ENCODE data around the gene NUTM1.
A peak's percentile ranks its signal among the peaks of the same experiment; 100 is the strongest.

Gene NUTM1

DNA sequence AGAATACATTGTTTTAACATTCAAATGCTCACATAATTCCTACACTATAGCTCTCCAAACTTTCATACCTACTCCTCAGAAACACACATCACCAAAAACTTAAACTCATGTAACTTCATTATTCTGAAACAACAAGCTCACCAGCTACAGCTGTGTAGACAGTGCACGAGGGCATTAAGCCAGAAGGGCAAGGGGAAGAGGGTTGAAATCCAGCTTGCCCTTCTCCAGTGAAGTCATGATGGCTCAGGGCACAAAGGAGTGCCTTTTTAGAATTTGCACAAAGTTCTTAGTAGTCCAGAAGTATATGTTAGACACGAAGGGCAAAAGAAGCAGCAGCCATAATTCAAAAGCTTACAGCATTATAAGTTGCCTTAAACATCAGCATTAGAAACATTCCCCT, 14.1 kb upstream of the NUTM1 start:
- Mint-ChIP-seq H3K9me3 (no peaks in the 10 kb centered on the region), H3K27me3 (no peaks in the 10 kb centered on the region), H3K27ac (no peak overlapping the region), H3K4me1 (ENCODE audit: low read depth) (peaks cover 27% of the 10 kb centered on the region), H3K4me3 (no peak overlapping the region), H3K36me3 (ENCODE audit: low read depth) (peaks cover 6% of the 10 kb centered on the region)
- intact Hi-C loops (cut with micrococcal nuclease) = no loop called here

DNA sequence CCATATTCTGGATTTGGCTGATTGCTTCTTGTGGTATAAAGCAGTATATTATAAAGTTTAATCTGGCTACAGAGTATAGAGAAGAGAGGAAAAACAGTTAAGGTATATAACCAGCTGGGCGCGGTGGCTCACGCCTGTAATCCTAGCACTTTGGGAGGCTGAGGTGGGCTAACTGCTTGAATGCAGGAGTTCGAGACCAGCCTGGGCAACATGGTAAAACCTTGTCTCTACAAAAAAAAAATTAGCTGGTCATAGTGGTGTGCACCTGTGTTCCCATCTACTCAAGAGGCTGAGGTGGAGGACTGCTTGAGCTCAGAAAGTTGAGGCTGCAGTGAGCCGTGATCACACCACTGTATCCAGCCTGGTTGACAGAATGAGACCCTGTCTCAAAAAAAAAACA, 12.8 kb upstream of the NUTM1 start:
- intact Hi-C loops (cut with micrococcal nuclease) = loop anchor here (10.0 kb wide), 1 partner anchor 1175 kb away; no protein-coding TSS in a partner anchor
- Mint-ChIP-seq H3K36me3 (ENCODE audit: low read depth) (peaks cover 6% of the 10 kb centered on the region), H3K4me1 (ENCODE audit: low read depth) (peaks cover 32% of the 10 kb centered on the region), H3K9me3 (no peaks in the 10 kb centered on the region), H3K4me3 (no peak overlapping the region), H3K27ac (no peak overlapping the region), H3K27me3 (no peaks in the 10 kb centered on the region)

DNA sequence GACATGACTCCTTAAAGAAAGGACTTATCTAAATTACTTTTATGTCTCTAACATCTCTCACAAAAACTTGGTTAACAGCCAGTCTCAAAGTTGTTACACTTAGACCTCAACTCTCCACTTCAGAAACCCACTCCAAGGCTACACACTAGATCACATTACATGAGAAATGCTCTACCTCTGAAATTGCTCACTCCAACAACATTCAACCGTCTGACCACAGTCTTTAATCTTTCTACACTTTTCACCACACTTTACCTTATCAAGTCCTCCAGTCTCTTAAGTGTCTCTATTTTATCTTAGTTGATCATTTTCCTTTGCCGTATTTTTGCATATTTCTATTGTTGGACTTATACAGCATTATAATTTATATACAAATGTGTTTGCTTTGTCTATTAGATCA, 11.3 kb upstream of the NUTM1 start:
- intact Hi-C loops (cut with micrococcal nuclease) = loop anchor here (10.0 kb wide), 1 partner anchor 1177 kb away; no protein-coding TSS in a partner anchor
- H3K9me3 Mint-ChIP-seq = no peaks in the 10 kb centered on the region
- H3K4me1 Mint-ChIP-seq (ENCODE audit: low read depth) = peaks cover 47% of the 10 kb centered on the region
- no peak overlapping the region for H3K4me3 Mint-ChIP-seq
- H3K27ac Mint-ChIP-seq = no peak overlapping the region
- H3K36me3 Mint-ChIP-seq (ENCODE audit: low read depth) = peaks cover 6% of the 10 kb centered on the region
- no peaks in the 10 kb centered on the region for H3K27me3 Mint-ChIP-seq

DNA sequence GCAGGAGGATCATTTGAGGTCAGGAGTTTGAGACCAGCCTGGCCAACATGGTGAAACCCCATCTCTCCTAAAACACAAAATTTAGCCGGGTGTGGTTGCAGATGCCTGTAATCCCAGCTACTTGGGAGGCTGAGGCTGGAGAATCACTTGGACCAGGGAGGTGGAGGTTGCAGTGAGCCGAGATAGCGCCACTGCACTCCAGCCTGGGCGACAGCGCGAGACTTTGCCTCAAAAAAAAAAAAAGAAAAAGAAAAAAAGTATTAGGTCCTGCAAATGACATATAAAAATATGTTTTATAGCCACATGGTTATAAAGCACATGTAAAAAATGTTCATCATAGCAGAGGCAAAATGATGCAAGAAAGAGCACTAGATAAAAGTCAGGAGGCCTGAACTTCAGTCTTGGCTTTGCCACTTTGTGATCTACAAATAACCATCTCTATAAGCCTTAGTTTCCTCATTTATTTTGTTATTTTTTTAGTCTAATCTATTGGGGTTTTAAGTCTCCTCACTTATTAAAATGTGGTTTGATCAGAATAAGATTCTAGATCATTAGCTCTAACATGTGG, 10.5 kb upstream of the NUTM1 start:
- Mint-ChIP-seq H3K36me3 (ENCODE audit: low read depth) (peaks cover 14% of the 10 kb centered on the region), H3K4me3 (no peak overlapping the region), H3K9me3 (no peaks in the 10 kb centered on the region), H3K27me3 (no peaks in the 10 kb centered on the region), H3K27ac (peak overlapping the region; percentile 90), H3K4me1 (ENCODE audit: low read depth) (peaks cover 51% of the 10 kb centered on the region)
- intact Hi-C loops (cut with micrococcal nuclease) = loop anchor here (10.0 kb wide), 1 partner anchor 1178 kb away; no protein-coding TSS in a partner anchor

DNA sequence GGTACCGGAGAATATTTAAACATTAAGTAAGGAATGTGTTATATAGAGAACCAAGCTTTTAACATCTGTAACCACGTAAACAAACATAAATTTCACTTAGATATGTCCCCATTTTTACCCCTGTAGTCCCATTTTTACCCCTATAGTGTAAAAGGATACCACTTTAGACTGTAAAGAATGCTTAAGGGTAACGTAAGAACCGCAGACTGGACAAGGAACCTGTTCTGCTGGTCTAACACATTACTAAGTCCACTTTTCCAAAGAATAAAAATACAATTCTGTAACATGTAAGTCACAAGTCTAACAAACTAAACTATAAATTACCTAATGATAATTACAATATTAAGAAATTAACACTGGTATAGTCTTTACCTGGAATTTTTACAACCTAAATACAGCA, 8.4 kb upstream of the NUTM1 start:
- peaks cover 14% of the 10 kb centered on the region for H3K36me3 Mint-ChIP-seq (ENCODE audit: low read depth)
- H3K4me3 Mint-ChIP-seq = no peak overlapping the region
- peak overlapping the region; percentile 90 for H3K27ac Mint-ChIP-seq
- H3K27me3 Mint-ChIP-seq = no peaks in the 10 kb centered on the region
- no peaks in the 10 kb centered on the region for H3K9me3 Mint-ChIP-seq
- peaks cover 45% of the 10 kb centered on the region for H3K4me1 Mint-ChIP-seq (ENCODE audit: low read depth)
- intact Hi-C loops (cut with micrococcal nuclease) = loop anchor here (2.0 to 10.0 kb wide), 4 partner anchors 16 to 1180 kb away; partner anchors contain the start of genes EMC4, EMC7 and PGBD4

DNA sequence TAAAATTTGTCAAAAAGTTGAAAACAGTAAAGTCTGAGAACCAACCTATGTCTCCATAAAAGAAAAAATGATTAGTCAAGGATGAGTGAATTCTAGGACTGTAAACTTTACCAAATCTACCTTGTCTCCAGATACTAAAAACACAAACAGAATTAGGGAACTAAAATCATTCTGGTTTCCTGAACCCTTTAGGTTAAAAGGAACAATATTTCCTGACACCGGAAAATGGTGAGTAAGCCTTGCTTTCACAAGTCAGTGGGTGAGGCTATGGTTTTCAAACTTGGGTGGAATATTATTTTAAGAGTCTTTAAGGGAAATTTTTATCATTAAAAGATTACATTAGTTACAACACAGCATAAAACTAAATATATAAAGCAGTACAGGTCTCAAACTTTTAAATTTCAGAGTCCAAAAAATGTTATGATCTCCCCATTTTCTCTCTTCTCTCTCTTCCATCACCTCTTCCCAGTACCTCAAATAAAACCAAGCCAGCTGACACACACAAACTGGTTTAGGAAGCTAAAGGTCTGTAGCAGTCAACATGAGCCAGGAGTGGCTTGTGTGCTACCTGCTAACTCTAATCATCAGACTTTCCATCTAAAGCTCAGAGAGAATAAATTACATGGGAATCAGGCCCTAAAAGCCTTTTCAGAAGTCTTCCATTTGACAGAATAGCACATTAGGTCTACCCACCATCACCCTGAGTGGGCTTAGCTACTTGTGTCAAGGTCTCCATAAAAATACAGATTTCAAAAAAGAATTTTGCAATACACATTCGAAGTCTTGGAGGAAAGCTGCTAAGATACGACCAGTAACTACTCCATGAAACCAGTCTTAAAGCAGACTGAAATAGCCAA, 7.7 kb upstream of the NUTM1 start:
- H3K36me3 Mint-ChIP-seq (ENCODE audit: low read depth) = peaks cover 16% of the 10 kb centered on the region
- intact Hi-C loops (cut with micrococcal nuclease) = loop anchor here (2.0 to 10.0 kb wide), 4 partner anchors 17 to 1181 kb away; partner anchors contain the start of genes EMC4, EMC7 and PGBD4
- no peaks in the 10 kb centered on the region for H3K27me3 Mint-ChIP-seq
- peaks cover 44% of the 10 kb centered on the region for H3K4me1 Mint-ChIP-seq (ENCODE audit: low read depth)
- peak overlapping the region; percentile 90 for H3K27ac Mint-ChIP-seq
- H3K9me3 Mint-ChIP-seq = no peaks in the 10 kb centered on the region
- H3K4me3 Mint-ChIP-seq = peak overlapping the region; percentile 95

DNA sequence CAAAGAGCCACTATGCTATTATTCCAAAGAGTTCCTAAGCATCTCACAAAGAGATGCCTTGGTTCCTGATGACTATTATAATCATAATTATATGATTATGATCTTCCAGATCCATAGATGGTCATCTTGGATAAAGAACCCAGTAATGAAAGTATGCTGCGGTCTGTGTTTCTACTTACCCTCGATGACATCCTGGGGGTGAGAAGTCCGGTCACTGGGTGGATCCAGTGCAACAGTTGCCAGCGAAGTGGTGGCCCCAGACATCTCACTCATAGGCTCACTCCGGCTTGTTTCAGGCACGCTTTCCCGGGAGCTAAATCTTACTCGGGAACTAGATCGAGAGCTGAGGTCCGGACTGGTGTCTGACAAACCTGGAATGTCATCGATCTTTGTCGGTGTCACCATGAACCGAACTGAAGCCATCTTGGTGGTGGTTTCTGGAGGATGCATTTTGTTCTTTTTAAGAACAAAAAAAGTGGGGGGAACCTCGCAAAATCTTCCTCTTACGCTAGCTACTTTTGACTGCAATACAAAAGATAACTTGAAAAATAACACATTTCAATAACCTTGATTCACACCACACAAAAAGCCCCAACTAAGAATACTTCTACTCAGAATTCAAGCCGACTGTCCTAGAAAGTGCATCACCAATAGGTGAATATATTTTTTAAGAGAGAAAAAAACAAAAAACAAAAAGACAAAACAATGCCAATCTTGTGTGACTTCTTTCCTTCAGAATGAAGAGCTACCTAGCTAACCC, 6.7 kb upstream of the NUTM1 start:
- no peaks in the 10 kb centered on the region for H3K9me3 Mint-ChIP-seq
- peak overlapping the region; percentile 95 for H3K4me3 Mint-ChIP-seq
- H3K36me3 Mint-ChIP-seq (ENCODE audit: low read depth) = peaks cover 25% of the 10 kb centered on the region
- intact Hi-C loops (cut with micrococcal nuclease) = loop anchor here (5.0 to 10.0 kb wide), 3 partner anchors 109 to 1182 kb away; partner anchors contain the start of genes EMC4, EMC7 and PGBD4
- peaks cover 49% of the 10 kb centered on the region for H3K4me1 Mint-ChIP-seq (ENCODE audit: low read depth)
- peak overlapping the region; percentile 90 for H3K27ac Mint-ChIP-seq
- no peaks in the 10 kb centered on the region for H3K27me3 Mint-ChIP-seq

DNA sequence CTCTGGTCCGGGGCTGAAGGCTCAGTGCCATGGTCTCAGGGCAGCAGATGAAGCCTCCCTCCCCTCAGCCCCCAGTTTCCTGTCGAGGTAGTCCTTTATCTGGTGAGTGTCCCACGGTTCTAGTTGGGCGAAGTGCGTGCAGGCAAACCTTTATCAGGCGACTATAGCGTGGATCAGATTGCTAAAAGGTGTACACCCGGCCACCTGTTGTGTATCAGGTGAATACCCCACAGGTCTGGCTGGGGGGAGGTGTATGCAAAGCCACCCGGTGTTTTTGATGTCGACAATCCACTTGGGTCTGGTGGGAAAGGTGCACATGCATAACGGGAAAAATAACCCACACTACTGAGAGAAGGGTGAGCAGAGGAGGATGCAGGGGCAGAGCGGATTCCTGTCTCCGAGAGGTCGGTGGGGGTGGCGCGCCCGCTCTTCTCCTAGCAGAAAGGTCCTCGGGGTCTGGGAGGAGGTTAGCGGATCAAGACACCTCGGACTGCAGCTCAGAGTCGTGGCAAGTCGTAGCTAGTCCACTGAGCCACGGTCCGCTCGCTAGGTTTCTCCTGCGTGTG, 6.0 kb upstream of the NUTM1 start:
- intact Hi-C loops (cut with micrococcal nuclease) = loop anchor here (5.0 to 10.0 kb wide), 3 partner anchors 110 to 1182 kb away; partner anchors contain the start of genes EMC4, EMC7 and PGBD4
- Mint-ChIP-seq H3K27ac (peak overlapping the region; percentile 90), H3K4me3 (peak overlapping the region; percentile 95), H3K9me3 (no peaks in the 10 kb centered on the region), H3K36me3 (ENCODE audit: low read depth) (peaks cover 32% of the 10 kb centered on the region), H3K27me3 (no peaks in the 10 kb centered on the region), H3K4me1 (ENCODE audit: low read depth) (peaks cover 50% of the 10 kb centered on the region)

DNA sequence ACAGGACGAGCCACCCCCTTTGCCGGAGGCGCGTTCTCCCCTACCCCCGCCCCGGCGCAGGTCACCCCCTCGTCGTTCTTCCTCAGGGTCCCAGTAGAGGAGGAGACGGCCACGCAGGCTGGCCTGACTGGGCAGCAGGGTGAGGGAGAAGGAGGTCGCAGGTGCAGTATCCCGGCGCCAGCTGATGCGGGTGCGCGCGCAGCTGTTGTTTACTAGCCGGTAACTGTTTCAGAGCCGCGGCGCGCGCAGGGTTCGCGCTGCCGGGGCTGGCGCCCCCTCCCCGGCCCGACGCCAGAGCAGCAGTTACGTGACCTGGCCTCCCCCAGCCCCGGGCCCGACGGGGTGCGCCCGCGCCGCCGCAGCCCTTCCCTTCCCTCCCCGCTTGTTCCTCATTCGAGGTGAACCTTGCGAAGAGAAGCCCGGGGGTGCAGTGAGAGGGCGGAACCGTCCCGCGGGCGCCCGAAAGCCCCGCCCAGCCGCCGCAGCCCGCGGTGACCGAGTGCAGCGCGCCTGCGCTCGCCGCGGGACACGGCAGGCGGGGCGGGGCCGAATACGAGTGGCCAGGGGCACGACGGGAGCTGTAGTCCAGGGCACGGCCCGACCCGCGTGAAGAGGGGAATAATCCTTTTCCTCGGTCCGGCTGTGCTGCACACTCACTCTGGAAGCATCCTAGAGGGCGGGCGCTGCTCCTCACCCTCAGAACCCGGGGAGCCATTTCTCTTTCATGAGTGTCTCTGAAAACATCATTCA, 5.4 kb upstream of the NUTM1 start, which contains the start of gene SLC12A6:
Gene SLC12A6, minus strand, starts transcription at position 225 of the 750 bp plus-strand sequence. CDS start 1,101 bp downstream, outside the sequence.
- Mint-ChIP-seq H3K4me3 (peak within 1 kb of the TSS; percentile 95), H3K4me1 (ENCODE audit: low read depth) (peaks cover 51% of the 10 kb centered on the region)

DNA sequence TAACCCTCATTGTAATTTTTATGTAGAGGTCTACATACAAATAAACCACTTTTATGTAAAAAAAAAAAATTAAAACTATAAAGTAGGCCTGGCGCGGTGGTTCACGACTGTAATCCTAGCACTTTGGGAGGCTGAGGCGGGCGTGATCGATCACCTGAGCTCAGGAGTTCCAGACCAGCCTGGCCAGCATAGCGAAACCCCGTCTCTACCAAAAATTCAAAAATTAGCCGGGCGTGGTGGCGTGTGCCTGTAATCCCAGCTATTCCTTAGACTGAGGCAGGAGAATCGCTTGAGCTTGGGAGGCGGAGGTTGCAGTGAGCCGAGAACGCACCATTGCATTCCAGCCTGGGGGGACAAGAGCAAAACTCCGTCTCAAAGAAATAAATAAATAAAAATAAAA, 4.8 kb upstream of the NUTM1 start:
- H3K4me1 Mint-ChIP-seq (ENCODE audit: low read depth) = peaks cover 51% of the 10 kb centered on the region
- H3K27ac Mint-ChIP-seq = peak overlapping the region; percentile 90

More for the DNA sequence above, 5.4 kb upstream of the NUTM1 start, which contains the start of gene SLC12A6:
- no peaks in the 10 kb centered on the region for H3K9me3 Mint-ChIP-seq
- no peaks in the 10 kb centered on the region for H3K27me3 Mint-ChIP-seq
- H3K27ac Mint-ChIP-seq = peak within 1 kb of the TSS; percentile 90
- intact Hi-C loops (cut with micrococcal nuclease) = loop anchor here (5.0 to 10.0 kb wide), 3 partner anchors 110 to 1183 kb away; partner anchors contain the start of genes EMC4, EMC7 and PGBD4
- H3K36me3 Mint-ChIP-seq (ENCODE audit: low read depth) = peaks cover 34% of the 10 kb centered on the region

DNA sequence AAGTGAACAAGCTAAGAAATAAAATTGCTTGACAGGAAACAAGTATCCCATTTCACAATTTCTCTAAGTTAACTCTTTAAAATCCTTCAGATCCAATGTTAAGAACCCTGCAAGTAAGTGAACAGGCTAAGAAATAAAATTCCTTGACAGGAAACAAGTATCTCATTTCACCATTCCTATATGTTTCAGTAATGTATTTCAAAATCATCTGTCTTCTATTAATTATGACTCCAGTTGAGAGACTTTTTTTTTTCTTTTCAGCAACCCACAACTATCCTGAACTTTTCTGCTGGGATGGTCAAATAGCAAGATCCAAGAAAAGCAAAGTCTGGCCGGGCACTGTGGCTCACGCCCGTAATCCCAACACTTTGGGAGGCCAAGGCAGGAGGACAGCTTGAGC, 3.2 kb upstream of the NUTM1 start:
- H3K9me3 Mint-ChIP-seq = no peaks in the 10 kb centered on the region
- intact Hi-C loops (cut with micrococcal nuclease) = loop anchor here (5.0 to 10.0 kb wide), 3 partner anchors 113 to 1185 kb away; partner anchors contain the start of genes EMC4, EMC7 and PGBD4
- H3K4me3 Mint-ChIP-seq = no peak overlapping the region
- H3K27ac Mint-ChIP-seq = no peak overlapping the region
- H3K36me3 Mint-ChIP-seq (ENCODE audit: low read depth) = peaks cover 34% of the 10 kb centered on the region
- H3K27me3 Mint-ChIP-seq = no peaks in the 10 kb centered on the region
- peaks cover 44% of the 10 kb centered on the region for H3K4me1 Mint-ChIP-seq (ENCODE audit: low read depth)

More for the DNA sequence above, 4.8 kb upstream of the NUTM1 start:
- no peak overlapping the region for H3K4me3 Mint-ChIP-seq
- H3K9me3 Mint-ChIP-seq = no peaks in the 10 kb centered on the region
- H3K36me3 Mint-ChIP-seq (ENCODE audit: low read depth) = peaks cover 34% of the 10 kb centered on the region
- no peaks in the 10 kb centered on the region for H3K27me3 Mint-ChIP-seq
- intact Hi-C loops (cut with micrococcal nuclease) = loop anchor here (5.0 to 10.0 kb wide), 3 partner anchors 111 to 1184 kb away; partner anchors contain the start of genes EMC4, EMC7 and PGBD4

DNA sequence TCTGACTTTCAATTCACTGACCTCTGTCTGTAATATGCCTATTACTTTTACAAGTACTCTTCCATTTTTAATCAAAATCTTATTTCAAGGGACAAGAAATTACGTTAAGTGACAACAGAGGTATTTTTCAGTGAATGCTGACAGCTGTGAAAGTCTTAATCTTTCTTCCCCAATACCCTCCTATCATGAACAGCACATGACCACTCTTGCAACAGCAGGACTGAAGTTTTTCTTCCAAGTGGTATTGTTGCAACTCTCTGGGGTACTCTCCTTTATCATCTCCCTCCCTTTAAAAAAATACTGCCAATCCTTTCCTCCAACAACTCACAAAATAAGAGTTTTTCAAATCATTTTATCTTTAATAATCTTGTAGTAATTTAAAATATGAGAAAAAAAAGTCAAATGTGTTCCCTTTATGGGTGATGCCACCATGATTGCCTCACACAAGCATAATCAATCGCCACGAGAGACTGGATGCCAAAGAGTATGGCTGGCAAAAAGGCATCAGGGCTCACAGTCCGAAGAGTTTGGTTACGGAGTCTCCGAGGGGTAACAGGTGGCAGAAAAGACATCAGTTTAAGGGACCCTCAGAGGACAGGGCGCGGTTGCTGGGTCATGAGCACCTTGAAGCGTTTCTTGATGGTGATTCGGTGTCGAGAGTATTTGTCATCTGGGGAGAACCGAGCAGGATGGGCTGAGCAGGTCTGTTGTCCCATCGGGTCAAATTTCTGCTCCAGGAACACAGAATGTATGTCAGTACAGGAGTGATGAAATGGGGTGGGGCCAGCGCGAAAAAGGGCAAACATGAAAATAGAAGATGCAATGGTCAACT, 1.5 kb upstream of the NUTM1 start:
- no peaks in the 10 kb centered on the region for H3K27me3 Mint-ChIP-seq
- intact Hi-C loops (cut with micrococcal nuclease) = loop anchor here (2.0 kb wide), 1 partner anchor 23 kb away; no protein-coding TSS in a partner anchor
- H3K9me3 Mint-ChIP-seq = no peaks in the 10 kb centered on the region
- peaks cover 34% of the 10 kb centered on the region for H3K36me3 Mint-ChIP-seq (ENCODE audit: low read depth)
- H3K27ac Mint-ChIP-seq = no peak overlapping the region
- H3K4me1 Mint-ChIP-seq (ENCODE audit: low read depth) = peaks cover 30% of the 10 kb centered on the region
- peak overlapping the region; percentile 24 for H3K4me3 Mint-ChIP-seq

All from dendritic cell treated with granulocyte-macrophage colony-stimulating factor and Interleukin-4, amounts not matched to agents 40 ng/mL and 50 ng/mL, for 4 days (primary cell).